Globus pallidus (tissue), 1 donor: Measurements from ENCODE around the gene IL21R.

Experiments
- DNase-seq: peaks from one replicate; pipeline ENCODE4 v3.0.0-alpha.2; 2015; ENCODE audit warnings: low spot score

Gene IL21R

DNA sequence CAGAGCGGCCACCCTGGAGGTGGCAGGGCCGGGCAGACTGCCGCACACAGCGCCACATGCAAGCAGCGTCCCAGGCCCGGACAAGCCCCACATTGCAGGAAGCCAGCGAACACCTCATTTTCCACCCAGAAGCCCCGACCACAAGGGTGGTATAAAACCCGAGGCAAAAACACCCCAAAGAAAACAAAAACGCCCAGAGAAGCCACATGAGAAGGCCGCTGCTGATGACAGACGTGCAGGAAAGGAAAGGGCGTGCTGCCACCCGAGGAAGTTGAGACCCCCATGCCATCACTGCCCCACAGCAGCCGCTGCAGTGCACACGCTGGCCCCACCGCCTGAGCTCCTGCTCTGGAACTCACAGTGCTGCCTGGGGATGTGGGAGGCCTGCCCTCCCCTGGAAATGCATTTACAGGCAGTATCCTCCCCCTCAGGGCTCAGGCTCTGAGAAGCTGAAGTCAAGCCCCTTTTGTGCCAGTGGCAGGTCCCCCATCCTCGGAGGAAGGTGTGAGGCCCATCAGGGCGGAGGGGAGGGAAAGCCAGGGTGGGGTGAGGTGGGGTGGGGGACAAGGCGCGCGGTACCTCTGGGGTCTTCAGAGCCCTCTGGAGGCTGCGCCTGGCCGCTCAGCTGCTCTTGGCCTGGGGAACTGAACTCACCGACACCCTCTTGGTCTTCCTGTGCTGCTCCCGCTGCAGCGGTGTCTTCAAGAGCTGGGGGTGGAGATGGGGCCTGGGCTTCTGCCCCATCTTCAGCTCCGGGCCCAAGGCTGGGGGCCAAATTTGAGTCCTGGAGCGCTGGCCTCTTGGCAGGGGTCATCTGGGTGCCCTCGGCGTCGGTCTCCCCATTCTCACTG, 62.0 kb downstream of the IL21R start:
- DNase-seq, result no peak

DNA sequence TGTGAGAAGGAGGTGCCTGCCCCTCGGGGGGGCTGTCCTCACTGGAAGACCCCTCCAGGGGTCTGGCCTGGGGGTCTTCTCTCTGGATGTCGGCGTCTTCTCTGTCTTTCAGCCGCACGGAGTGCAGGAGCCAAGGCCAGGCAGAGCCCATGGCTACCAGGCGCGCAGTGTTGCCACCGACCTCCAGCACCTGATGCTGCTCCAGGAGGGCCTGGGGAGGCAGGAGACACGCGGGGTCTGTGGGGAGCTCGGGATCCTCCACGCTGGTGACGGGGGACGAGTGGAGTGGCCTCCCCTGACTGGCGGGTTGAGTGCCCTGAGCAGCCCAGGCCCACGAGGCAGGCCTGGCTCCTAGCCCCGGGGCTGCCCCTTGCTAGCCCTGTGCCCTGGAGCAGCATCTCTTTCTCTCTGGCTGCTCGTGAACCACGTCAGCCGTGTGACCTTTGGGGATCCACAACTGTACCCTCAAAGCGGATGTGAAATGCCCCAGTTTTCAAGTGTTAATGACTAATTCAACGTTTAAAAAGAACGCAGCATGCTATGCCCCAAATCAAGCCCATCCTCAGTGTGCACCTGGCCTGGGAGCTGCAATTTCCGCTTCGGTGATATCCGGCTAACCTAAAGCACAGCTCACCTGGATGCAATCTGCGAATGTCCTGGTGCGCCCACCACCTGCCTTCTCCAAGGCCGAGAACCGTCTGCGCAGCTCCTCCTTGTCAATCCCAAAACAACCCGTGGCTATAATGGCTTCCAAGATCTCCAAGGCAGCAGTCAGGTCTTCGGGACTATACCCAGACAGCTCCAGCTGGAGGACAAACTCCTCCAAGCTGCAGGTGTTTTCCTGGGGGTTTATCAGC, 62.9 kb downstream of the IL21R start:
- DNase-seq, result no peak

- no peak for DNase-seq
These were observed 63.5 kb downstream of the IL21R start for GRCh38 chr16:27465483-27465879.

DNA sequence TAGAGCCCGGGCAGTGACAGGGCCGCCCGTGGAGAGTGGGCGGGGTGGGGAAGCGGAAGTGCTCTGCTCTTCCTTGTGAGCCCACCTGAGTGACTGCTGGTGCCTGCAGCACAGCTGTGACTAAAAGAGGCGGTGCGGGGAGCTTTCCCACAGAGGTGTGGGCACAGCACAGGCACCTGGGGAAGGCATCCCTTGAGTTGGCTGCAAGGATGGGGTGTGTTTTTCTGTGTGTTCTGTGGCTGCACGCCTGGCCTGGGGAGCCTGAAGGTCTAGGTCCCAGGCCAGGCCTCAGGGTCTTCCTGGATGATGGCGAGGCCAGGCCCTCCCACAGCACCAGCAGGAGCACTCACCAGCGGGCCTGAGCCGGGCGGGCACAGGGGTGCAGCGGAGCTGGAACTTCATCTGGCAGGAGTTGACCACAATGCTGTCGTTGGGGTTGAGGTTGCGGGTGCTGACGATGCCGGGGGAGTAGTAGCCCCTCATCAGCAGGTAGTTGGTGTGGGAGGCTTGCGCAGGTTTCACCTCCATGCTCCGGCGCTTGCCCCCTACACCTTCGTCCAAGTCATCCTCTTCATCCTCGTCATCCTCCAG, 67.1 kb downstream of the IL21R start:
- DNase-seq, result no peak

GRCh38 chr16:27470567-27471431, 68.8 kb downstream of the IL21R start:
- no peak for DNase-seq

DNA sequence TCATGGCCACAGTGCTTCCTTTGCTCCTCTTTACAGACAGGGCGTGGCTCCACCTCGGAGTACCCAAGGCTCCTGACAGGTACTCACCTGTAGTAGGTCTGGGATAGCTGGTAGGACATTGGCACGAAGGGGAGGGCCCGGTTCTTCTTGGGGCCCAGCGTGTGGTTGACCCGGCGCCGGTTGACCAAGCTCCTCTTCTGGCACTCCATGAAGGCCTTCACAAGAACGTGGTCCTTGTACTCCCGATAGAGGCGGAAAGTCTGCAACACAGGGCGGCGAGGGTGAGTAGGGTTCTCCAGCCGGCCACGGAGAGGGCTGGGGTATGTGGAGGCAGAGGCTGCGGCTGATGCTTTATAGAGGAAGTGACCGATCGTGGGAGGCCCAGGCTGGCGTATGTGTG, 69.7 kb downstream of the IL21R start:
- DNase-seq, result no peak

DNA sequence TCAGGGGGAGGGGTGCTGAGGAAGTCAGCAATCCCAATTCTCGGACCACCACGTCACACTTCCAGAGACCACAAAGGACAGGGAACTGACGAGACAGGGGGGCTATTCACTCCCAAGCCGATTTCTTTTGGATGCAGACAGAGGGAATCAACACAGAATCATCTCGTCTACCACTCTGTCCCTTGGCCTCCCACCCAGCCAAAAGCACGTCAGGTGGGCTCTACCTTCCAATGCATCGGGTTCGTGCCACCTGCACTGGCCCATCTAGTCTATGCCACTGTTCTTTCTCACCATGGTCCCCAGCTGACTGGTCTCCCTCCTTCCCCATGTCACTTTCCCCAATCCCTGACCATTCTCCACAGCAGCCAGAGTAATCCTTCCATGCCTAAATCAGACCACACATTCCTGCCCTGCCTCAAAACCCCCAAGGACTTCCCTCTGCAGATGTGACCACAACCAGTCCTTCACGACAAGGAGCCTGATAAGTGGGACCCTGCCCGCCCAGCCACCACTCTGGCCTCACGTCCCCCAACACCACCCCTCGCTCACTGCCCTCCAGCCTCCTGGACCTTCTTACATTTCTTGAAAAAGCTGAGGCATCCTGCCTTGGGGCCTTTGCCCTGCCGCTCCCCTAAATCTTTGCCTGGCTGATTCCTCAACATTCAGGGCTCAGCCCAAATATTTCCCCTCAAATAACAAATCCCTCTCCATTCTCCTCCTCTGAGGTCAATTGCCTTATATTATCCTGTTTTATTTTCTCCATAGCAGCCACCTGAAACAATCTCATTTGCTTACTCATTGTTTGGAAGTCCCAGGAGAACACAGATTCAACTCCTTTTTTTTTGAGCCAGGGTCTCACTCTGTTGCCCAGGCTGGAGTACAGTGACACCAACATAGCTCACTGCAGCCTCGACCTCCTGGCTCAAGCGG, 70.4 kb downstream of the IL21R start:
- no peak for DNase-seq

DNA sequence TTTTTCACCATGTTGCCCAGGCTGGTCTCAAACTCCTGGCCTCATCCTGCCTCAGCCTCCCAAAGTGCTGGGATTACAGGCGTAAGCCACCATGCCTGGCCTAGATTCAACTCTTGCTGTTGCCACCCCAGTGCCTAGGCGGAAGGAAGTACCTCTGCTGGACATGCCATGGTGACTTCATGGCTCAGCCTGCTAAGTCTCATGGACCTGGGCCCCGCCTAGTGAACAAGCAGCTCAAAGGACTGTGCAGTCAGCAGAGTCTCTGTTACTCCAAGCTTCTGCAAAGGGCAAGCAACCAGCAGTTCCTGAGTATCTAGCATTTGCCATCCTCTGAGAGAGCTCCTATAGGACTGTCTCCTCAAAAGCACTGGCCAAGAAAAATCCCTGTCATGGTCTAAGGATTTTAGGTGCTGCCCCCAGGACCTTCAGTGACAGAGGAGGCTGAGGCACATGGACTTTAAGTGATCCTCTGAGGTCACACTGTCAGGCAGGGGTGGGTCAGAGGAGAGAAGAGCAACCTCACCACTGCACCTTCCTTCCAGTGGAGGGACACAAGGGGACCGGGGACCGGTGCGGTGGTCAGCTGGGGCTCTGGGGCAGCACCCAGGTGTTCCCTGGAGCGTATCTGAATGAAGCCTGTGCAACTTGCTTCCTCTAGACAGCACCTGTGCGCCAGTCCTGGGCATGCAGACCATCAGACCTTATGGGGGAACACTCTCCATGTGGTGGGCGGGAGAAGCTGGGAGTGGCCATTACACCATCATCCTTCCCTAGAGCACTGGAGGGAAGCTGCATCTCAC, 71.3 kb downstream of the IL21R start:
- no peak for DNase-seq

DNA sequence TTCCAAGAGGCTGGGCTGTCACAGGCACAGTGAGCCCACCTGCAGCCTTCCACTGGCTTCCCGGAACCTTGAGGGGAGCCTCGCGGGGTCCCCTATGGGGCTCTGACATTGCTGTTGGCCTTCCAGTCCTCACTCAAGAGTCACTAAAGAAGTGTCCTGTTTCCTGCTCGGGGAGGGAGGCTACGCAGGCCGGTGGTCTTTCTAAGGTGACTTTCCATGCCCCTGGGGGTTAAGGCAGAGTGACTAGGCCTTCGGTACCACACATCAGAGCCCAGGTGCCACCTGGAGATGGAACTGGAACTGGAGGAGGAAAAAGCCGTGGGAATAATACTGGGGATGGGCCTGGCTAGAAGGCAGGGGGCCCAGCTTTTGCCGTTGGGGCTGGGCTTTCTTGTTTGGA, 72.1 kb downstream of the IL21R start:
- DNase-seq, result no peak

- no peak for DNase-seq
These were observed 72.9 kb downstream of the IL21R start for GRCh38 chr16:27474921-27475320.

- no peak for DNase-seq
These were observed 73.6 kb downstream of the IL21R start for GRCh38 chr16:27475561-27475960.

- DNase-seq, result no peak
These were observed 74.3 kb downstream of the IL21R start for GRCh38 chr16:27476240-27476639.

GRCh38 chr16:27480761-27481160, 78.8 kb downstream of the IL21R start:
- DNase-seq, result no peak

DNA sequence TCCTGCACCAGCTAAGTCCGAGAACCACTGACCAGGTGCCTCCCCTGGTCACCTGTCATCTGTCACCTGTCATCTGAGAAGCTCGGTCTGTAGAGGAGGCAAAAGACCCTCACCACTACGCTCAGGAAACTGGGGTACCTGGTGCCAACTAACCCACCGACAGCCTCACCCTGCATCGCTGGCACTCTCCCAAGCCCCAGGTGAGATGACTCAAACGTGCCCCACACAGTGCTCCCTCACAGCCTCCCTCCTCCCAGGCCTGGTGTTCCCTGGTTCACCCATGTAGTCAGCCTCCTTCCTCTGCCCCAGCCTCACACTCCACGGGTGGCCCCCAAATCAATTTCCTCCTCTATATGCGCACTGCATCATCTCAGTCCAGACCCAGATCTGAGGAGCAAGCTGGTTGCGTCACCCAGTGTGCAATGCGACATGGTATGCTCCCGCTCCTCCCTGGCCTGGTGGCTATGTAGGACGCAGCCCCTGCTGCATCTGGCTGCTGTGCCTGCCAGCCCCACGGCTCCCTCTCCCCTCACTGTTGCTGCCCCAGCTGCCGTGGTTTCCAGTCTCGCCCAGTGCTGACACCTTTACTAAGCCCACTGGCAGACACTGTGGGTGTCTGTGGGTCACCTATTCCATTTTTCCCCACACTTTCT, 79.4 kb downstream of the IL21R start:
- DNase-seq, result no peak

DNA sequence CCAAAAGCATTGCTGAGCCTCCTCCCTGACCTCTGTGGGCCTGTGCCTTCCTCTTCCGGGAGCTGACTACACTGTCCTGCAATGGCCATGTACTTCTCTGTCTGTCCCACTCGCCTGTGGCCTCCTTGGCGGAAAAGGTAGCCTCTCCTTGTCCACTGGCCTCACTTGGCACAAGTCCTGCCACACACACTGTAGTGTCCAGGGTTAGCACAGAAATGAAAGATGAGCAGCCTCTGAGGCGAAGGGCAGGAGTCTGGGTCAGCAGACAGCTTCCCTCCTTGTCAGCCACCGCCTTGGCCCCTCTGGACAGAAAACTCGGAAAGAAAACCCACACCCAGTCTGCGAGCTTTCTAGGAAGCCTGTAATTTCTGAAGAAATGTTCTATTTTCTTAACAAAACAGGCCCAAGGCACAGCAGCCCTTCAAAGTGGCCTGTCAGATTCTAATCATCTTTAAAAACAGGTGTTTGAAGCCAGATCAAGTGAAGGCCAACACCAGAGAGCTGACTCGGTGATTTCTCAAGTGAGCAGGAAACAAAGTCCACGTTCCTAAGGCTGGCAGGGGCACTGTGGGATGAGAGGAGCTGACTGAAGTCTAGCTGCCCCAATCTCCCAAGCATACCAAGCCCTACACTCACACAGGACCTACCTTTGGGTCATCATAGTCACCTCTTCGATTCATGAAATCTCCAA, 80.6 kb downstream of the IL21R start:
- DNase-seq, result no peak

DNA sequence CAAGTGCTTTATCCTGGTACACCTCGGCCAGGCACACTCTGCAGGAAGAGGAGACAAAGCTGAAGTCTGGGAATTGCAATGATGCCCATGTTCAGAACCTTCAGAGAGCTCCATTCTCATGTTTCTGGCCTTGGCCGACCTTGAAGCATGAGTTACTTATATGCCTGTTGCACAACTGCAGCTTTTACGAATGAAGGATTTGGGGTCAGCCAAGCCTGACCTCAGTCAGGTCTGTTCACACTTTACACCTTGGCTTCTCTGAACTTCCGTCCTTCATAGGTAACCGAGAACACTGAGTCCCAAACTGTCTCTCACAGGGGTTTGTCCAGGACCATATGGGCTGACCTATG, 81.1 kb downstream of the IL21R start:
- no peak for DNase-seq

GRCh38 chr16:27483624-27484023, 81.7 kb downstream of the IL21R start:
- DNase-seq, result no peak

GRCh38 chr16:27485126-27485525, 83.2 kb downstream of the IL21R start:
- no peak for DNase-seq

DNA sequence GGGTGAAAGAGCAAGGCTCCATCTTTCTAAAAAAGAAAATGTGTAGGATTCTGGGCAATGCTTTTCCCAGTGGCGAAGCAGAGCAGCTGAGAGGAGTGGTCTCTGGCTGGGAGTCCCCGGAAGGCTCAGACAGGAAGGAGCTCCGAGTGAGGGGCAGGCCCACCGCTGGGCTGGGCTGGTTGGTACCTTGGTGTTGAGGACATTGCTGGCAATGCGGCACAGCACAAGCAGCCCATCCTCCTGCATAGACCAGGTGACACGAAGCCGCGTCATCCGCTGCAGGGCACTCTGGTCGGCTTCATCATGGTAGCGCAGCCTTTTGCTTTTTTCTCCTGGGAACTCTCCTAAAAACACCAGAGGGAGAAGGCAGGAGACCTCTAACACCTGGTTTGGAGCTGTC, 83.8 kb downstream of the IL21R start:
- DNase-seq, result no peak
